Muscle layer of colon (tissue), 2 donors: Measurements from ENCODE around the gene ACTG1.
A peak's percentile ranks its signal among the peaks of the same experiment; 100 is the strongest.

Source experiments
- H3K27ac ChIP-seq: one replicate; pipeline ENCODE4 v1.7.0; 2013; ENCODE audit warnings: low read depth, mild to moderate bottlenecking, low read length, moderate library complexity
- H3K27me3 ChIP-seq, 2 donors: one replicate each; pipeline ENCODE4 v1.7.0; 2013; ENCODE audit warnings: low read length in 2 of 2, mild to moderate bottlenecking in 2 of 2; ENCODE audit not compliant: insufficient read depth in 2 of 2, control insufficient read depth in 1 of 2
- H3K36me3 ChIP-seq: one replicate; pipeline ENCODE4 v1.7.0; 2013; ENCODE audit warnings: mild to moderate bottlenecking, low read length; ENCODE audit not compliant: insufficient read depth
- H3K4me1 ChIP-seq: one replicate; pipeline ENCODE4 v1.7.0; 2013; ENCODE audit warnings: mild to moderate bottlenecking, low read length; ENCODE audit not compliant: insufficient read depth
- H3K4me3 ChIP-seq, 2 donors: one replicate each; pipeline ENCODE4 v1.7.0; 2013; ENCODE audit warnings: low read length in 2 of 2, low read depth in 1 of 2, mild to moderate bottlenecking in 1 of 2, moderate library complexity in 1 of 2
- H3K9ac ChIP-seq: one replicate; pipeline ENCODE4 v1.7.0; 2013; ENCODE audit warnings: low read length
- H3K9me3 ChIP-seq: one replicate; pipeline ENCODE4 v1.7.0; 2013; ENCODE audit warnings: mild to moderate bottlenecking, low read length
- donor health status: abdominal sarcoma.
- donor health status: Adenocarcinoma of cecum.

ACTG1 gene

DNA sequence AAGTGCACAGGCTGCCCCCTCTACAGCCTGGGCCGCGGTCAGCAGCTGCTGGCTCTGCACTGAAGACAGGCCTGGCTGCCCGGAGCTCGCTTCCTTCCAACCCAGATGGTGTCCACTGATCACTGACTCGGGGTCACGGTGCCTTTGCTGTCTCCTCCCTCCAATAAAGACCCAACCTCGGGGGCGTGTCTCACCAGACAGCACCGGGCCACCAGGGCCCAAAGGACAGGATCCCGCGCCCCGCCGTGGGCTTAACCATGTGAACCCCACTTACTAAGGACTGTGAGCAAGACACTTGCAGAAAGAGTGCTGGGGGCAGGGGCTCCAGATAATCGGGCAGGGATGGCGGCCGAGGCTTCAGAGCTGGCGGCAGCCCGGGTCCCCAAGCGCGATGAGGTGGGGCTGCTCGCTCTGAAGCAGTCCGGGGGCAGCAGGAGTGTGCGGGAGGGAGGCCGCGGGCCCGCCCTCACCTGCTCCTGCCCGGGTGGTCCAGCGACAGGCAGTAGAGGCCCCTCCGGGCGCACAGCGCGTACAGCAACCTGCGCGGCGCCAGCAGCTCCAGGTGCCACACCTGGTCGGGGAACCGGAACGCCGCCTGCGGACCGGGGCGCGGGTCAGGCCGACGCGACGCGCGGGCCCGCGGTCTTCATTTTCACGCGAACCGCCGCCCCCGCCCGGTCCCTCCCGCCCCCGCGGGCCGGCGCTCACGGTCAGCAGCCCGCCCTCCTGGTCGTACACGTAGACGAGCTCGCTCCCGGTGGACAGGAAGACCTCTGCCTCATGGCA lies 39.1 kb upstream of the ACTG1 start:
- Histone ChIP-seq H3K27me3 (no peaks in the 10 kb centered on the region), H3K36me3 (peaks cover 24% of the 10 kb centered on the region), H3K9ac (no peak overlapping the region), H3K9me3 (no peaks in the 10 kb centered on the region), H3K4me1 (peaks cover 24% of the 10 kb centered on the region), H3K4me3 (peak overlapping the region; percentile 74 to 100), H3K27ac (peak overlapping the region; percentile 91)

DNA sequence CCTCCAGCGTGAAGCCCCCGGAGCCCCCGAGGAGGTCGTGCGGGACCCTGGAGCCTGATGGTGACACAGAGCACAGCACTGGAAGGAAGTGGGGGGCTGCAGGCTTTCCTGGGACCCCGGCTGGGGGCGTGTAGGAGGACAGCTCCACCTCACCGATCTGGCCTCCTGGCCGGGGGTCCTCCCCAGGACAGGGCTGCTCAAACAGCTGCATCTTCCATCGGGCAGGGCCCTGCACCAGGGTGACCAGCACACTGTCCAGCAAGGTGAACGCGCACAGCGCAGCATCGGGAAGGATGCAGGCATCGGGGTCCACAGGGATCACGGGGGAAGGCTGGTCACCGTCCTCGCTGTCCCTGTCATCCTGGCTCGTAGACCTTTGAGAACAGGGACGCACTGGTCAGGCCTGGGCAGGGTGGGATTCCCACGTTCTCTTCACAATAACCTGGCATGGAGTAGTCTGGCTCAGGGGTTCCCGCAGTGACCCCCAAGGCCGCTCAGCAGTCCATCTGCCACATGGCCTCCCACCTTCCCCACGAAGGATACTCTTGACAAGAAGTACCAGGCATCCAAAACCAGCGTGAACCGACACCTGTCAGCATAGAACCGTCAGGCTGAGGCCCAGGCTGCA lies 38.3 kb upstream of the ACTG1 start:
- Histone ChIP-seq H3K4me1 (peaks cover 24% of the 10 kb centered on the region), H3K27me3 (no peaks in the 10 kb centered on the region), H3K27ac (no peak overlapping the region), H3K9me3 (no peaks in the 10 kb centered on the region), H3K4me3 (peak overlapping the region; percentile 74 to 100), H3K36me3 (peaks cover 27% of the 10 kb centered on the region), H3K9ac (no peak overlapping the region)

DNA sequence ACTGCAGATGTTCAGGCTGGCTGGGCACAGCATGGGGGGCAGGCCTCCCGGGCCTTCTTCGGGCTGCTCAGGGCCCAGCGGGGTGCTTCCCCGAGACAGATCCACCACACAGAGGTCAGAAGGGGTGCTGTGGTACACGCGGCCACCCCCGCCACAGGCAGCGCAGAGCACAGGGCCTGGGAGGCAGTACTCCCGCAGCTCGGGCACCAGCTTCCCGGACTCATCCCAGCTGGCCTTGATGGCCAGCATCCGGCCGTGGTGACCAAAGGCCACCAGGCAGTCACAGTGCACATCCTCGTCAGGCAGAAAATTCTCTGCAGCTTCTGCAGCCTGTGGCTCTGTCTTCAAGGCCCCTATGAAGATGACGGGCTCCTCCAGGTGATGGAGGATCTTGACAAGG lies 37.7 kb upstream of the ACTG1 start:
- H3K36me3 ChIP-seq = peaks cover 29% of the 10 kb centered on the region

DNA sequence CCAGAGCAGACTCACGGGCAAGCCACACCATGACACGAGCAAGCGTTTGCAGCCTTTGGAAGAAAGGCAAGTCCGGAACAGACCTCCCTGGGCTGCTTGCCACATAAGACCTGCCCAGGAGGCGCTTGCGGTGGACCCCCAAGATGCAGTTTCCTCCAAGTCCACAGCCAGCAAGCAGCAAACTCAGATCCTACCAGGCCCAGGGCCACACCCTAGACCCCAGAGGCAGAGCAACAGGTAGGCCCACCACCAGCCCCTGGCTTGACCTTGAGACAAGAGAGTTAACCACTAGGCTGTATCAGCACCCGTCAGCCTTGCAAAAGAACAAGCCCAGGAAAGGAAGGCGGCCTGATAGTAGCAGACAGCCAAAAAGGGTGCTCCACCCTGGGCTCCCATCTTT lies 37.2 kb upstream of the ACTG1 start:
- peaks cover 29% of the 10 kb centered on the region for H3K36me3 ChIP-seq
- no peak overlapping the region for H3K4me3 ChIP-seq
- peaks cover 24% of the 10 kb centered on the region for H3K4me1 ChIP-seq
- no peaks in the 10 kb centered on the region for H3K9me3 ChIP-seq
- no peaks in the 10 kb centered on the region for H3K27me3 ChIP-seq
- H3K27ac ChIP-seq = no peak overlapping the region
- no peak overlapping the region for H3K9ac ChIP-seq

More for the DNA sequence above, 37.7 kb upstream of the ACTG1 start:
- Histone ChIP-seq H3K9ac (no peak overlapping the region), H3K27ac (no peak overlapping the region), H3K4me3 (no peak overlapping the region), H3K27me3 (no peaks in the 10 kb centered on the region), H3K4me1 (peaks cover 24% of the 10 kb centered on the region), H3K9me3 (no peaks in the 10 kb centered on the region)

DNA sequence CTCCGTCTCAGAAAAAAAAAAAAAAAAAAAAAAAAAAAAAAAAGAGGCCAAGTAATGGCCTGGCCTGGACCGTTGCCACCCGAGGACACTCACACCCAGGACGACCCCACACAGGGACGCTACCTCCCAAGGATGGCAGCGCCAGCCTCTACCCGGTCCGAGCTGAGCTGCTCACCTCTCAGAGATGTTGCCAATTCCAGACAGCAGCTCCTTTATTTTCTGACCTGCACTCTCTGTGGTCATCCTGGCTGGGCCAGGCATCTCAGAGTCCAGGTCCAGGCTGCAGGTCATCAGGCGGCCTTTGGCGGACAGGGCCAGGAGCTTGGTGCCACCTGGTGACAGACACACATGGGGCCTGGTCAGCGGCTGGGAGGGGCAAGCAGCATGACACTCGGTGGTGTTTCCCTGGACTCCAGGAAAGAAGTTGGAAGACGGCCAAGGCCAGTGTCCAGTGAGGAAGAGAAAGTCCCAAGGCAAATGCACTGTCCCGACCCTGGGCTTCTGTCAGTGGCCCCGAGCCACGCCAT lies 36.5 kb upstream of the ACTG1 start:
- Histone ChIP-seq H3K9ac (no peak overlapping the region), H3K4me3 (no peak overlapping the region), H3K36me3 (peaks cover 35% of the 10 kb centered on the region), H3K27me3 (no peaks in the 10 kb centered on the region), H3K4me1 (peaks cover 23% of the 10 kb centered on the region), H3K9me3 (no peaks in the 10 kb centered on the region), H3K27ac (no peak overlapping the region)

DNA sequence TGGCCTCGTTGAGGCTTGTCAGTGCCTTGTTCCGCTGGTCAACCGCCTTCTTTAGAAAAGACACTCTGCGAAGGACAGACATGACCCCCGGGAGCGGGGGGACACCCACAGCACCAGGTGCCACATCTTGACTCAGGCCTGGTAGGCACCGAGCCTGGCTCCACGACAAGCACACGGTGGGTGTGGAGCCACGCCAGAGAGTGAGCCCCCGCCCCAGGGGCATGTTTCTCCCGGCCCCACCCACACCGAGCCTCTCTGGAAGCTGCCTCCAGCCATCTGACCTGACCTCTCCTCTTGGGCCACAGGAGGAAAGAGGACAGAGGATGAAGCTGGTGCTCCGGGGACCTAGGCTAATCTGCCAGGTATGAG lies 35.0 kb upstream of the ACTG1 start:
- no peaks in the 10 kb centered on the region for H3K27me3 ChIP-seq
- H3K36me3 ChIP-seq = peaks cover 49% of the 10 kb centered on the region
- H3K9ac ChIP-seq = no peak overlapping the region
- H3K9me3 ChIP-seq = no peaks in the 10 kb centered on the region
- peaks cover 10% of the 10 kb centered on the region for H3K4me1 ChIP-seq
- H3K27ac ChIP-seq = no peak overlapping the region
- H3K4me3 ChIP-seq = no peak overlapping the region

DNA sequence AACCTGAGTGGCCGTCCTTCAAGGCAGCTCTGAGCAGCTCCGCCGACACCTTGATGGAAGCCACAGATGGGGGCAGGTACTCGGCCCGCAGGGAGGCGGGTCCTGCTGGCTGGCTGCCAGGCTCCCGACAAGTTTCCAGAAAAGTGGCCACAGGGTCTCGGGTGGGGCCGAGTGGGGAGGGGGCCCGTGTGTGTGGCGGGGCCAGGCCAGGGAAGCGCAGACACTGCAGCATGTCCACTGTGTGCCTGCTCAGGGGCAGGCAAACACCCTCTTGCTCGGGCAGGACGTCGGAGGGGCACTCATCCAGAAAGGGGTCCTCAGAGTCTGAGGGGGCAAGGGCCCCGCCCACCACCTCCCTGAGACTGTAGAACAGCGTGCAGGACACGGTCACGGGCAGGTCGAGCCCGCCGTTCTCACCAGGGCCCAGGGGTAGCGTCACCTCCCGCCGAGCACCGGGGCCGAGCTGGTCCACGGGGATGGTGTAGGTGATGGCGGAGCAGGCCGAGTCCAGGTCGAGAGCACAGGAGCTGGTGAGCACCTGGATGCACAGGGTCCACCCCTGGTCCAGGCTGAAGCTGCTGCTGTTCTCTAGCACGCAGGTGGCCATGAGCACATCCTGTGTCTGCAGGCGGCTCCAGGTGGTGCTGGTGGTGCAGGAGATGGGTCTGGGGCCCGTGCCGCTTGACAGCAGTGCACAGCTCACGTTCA lies 34.5 kb upstream of the ACTG1 start:
- H3K36me3 ChIP-seq = peaks cover 50% of the 10 kb centered on the region
- H3K9me3 ChIP-seq = no peaks in the 10 kb centered on the region
- H3K27ac ChIP-seq = no peak overlapping the region
- H3K9ac ChIP-seq = no peak overlapping the region
- no peaks in the 10 kb centered on the region for H3K27me3 ChIP-seq
- H3K4me1 ChIP-seq = peaks cover 10% of the 10 kb centered on the region
- H3K4me3 ChIP-seq = no peak overlapping the region

DNA sequence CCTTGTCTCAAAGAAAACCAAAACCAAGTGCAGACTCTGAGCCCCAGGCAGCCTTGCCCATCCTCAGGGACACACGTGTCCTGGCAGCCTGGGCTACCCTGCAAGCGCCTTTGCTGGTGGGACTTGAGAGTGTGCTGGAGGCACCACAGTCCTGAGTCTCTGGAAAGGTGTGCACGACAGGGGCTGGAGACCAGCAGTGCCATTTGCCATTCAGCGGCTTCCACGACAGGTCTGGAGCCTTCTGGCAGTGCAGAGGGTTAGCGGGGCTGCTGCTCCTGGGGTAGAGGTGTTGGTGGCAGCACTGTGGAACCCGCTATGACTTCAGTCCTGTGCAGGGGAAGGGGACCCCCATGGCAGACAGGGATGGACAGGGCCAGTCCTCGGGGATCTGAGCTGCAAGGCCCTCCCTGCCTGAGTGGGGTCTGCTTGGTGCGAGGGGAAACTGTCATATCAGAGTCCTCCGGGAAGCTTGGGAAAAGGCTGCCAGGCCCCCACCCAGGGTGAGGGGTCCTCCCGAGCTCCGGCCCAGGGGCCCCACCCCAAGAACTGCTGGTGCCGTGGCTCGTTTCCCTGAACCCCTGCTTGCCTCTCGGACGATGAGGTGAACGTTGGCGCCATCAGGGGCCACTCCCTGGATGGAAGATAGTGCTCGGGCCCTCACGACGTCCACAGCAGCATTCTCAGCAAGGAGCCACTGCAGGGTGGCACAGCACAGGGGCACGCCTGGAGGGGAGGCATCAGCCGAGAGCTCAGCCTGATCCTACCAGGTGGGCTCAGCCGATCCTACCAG lies 32.8 kb upstream of the ACTG1 start:
- no peak overlapping the region for H3K9ac ChIP-seq
- H3K4me1 ChIP-seq = no peaks in the 10 kb centered on the region
- peaks cover 49% of the 10 kb centered on the region for H3K36me3 ChIP-seq
- H3K27me3 ChIP-seq = no peaks in the 10 kb centered on the region
- H3K27ac ChIP-seq = no peak overlapping the region
- no peak overlapping the region for H3K4me3 ChIP-seq
- no peaks in the 10 kb centered on the region for H3K9me3 ChIP-seq

DNA sequence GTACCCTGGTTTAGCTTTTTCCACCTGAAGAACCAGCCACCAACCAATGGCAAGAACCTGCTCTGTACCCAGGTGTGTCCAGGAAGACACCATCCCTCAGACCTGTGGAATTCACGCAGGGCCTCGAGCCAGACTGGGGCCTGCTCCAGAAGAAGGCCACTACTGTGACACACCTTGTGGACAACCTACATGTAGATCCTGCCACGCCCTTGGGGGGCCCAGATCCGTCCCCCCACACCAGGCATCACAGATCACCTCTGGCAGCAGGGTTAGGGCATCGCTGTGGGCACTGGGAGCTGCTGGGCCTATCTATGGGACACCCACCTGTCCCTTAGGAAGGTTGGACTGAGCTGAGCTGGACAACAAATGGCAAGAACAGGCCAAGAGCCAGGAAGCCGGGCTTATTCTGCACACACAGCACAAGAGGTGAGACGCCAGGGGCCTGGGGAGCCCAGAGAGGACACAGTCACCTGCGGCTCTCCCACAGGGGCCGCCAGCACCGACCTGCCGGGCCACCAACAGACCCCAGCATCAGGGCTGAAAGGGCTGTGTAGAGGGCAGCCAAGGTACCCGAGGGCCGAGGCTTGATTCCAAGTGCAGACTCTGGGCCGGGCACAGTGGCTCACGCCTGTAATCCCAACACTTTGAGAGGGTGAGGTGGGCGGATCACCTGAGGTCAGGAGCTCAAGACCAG lies 31.8 kb upstream of the ACTG1 start:
- no peaks in the 10 kb centered on the region for H3K9me3 ChIP-seq
- no peaks in the 10 kb centered on the region for H3K27me3 ChIP-seq
- H3K4me3 ChIP-seq = no peak overlapping the region
- H3K27ac ChIP-seq = no peak overlapping the region
- peaks cover 39% of the 10 kb centered on the region for H3K36me3 ChIP-seq
- no peaks in the 10 kb centered on the region for H3K4me1 ChIP-seq
- no peak overlapping the region for H3K9ac ChIP-seq

DNA sequence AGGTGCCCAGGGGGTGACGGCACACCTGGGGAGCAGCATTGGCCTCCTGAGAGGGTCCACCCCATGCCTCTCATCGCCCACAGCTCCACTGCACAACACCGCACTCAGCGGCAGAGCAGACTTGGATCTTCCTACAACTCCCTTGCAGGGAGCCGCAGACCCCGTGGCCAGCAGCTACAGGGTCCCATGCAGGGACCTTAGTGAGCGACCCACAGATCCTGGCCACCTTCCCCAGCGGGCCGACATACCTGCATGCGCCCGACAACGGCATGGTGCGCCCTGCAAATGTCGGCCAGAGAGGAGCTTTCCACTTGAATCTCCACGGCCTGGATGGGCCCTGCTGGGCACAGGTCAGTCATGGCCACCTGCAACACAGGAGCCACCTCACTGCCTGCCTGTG lies 31.2 kb upstream of the ACTG1 start:
- no peak overlapping the region for H3K27ac ChIP-seq

More for the DNA sequence above, 31.2 kb upstream of the ACTG1 start:
- H3K9ac ChIP-seq = no peak overlapping the region
- no peaks in the 10 kb centered on the region for H3K9me3 ChIP-seq
- H3K36me3 ChIP-seq = peaks cover 39% of the 10 kb centered on the region
- H3K4me1 ChIP-seq = no peaks in the 10 kb centered on the region
- no peak overlapping the region for H3K4me3 ChIP-seq
- no peaks in the 10 kb centered on the region for H3K27me3 ChIP-seq
